Measurements from ENCODE around the gene VGF.
A peak's percentile ranks its signal among the peaks of the same experiment; 100 is the strongest.

VGF gene

DNA sequence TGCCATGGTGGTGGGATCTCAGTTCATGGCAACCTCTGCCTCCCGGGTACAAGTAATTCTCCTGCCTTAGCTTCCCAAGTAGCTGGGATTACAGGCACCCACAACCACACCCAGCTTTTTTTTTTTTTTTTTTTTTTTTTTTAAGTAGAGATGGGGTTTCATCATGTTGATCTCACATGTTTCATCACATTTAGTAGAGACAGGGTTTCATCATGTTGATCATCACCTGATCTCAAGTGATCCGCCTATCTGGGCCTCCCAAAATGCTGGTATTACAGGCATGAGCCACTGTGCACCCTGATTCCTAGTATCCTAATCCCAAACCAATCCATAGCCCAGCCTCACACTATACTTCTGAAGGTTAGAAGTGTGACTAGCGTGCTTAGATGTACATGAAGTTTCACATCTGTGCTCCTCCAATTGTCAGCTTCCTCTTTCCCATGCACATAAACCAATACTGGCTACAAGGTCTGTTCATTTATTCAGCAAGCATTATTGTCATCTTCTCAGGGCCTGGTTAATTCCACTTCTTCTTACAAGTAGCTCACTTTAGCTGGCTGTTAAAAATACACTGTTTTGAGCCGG, 21.6 kb upstream of the VGF start:
- no peak overlapping the region for H3K4me3 ChIP-seq (ENCODE audit: low read length)
- no peak for DNase-seq (ENCODE audit: low read depth, low spot score)

DNA sequence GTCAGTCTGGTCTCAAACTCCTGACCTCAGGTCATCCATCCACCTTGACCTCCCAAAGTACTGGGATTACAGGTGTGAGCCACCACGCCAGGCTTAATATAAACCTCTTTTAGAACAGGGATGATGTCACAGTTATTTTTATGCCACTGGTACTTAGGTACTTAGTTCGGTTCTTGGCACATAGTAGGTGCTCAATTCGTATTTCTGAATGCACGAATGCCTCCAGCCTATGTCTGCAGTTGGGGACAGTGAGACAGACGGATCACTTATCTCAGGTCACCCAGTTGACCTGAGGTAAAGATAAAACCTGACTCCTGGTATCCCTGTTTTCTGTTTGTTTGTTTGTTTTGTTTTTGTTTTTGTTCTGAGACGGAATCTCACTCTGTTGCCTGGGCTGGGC, 20.8 kb upstream of the VGF start:
- no peak for DNase-seq (ENCODE audit: low read depth, low spot score)
- H3K4me3 ChIP-seq (ENCODE audit: low read length): no peak overlapping the region

DNA sequence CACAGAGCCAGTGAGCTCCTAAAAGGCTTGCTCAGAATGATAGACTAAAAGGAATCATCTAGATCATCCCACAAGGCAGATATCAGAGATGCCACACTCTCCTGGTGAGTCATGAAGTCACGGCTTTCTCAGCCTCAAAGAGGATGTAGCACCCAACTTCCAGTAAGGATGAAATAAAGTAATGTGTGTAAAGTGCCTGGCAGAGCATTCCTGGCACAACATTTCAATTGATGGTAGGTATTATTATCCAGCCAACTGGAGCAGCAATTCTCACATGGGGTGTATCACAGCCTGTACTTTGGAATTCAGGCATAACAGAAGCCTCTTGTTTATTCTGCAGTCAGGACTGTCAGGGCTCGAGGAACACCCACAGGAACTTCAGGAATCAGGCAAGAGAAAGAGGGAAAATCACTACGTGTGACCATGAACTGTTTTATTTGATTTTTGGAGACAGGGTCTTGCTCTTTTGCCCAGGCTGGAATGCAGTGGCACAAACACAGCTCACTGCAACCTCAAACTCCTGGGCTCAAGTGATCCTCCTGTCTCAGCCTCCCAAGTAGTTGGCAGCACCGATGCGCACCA, 20.0 kb upstream of the VGF start:
- DNase-seq (ENCODE audit: low read depth, low spot score): no peak
- no peak overlapping the region for H3K4me3 ChIP-seq (ENCODE audit: low read length)

DNA sequence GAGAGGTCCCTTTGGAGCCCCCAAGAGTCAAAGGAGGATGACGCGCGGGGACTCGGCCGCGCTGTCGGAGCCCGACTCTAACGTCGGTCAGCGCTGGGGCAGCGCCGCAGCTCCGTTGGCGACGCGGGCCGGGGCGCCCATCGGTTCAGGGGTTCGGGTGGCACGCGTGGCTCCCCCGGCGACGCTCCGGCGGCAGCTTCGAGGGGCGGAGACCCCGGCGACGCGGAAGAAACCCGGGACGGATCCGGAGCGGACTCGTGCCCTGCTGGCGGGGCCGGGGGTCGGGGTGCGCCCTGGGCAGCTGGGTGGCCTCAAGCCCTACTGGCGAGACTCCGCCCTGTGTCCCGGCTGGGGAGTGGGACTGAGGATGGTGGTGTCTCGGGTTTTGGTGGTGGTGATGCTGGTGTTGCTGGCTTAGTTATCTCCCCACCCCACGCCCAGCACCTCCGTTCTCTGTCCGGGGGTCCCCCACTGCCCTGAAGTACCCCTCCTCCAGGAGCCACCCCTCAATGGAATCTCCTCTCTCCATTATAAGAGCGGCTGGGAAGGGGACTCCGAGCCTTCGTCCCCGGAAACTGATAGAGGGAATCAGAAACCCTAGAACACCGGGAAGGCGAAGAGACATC, 14.9 kb upstream of the VGF start, which contains the start of gene NAT16:
TSS of gene NAT16 (minus strand) at position 164 of the 626 bp plus-strand sequence. CDS start 5,486 bp downstream, outside the sequence.
- DNase-seq (ENCODE audit: low read depth, low spot score): no peak
- no peak within 1 kb of the TSS for H3K4me3 ChIP-seq (ENCODE audit: low read length)

DNA sequence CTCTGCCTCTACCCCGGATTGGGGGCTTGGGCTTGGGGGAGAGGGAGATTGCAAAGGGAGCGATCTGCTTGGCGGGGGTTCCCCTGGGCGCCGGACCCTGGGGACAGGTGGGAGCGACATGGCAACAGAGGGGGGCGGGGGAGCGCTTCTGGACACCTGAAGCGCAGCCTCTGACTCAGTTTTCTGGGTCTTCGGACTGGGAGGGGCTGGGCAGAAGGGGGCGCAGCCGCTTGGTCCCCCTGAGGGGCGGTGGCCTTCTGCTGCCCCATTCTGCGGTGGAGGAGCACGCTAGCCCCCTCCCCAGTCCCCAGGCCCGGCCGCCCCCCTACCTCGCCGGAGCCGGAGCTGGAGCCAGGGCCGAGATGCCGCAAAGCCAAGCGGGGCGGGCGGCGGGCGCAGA, 14.3 kb upstream of the VGF start:
- H3K4me3 ChIP-seq (ENCODE audit: low read length): no peak overlapping the region
- DNase-seq (ENCODE audit: low read depth, low spot score): no peak

DNA sequence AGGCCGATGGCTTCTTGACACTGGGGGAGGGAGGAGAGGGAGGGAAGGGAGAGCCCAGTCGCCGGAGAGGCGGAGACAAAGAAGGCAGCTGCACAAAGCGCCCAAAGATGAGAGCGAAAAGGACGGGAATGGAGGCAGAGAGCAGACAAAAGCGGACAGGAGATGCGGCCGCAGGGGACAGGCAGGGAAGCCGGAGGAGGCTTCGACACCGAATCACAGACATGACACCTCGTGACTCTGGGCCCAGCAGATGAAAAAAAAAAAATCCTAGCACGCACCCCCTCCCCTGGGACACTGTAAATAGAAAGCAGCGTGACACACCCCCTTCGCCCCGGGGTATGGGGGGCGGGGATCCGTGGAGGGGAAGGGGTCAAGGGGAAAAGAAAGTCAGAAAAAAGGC, 13.7 kb upstream of the VGF start:
- no peak for DNase-seq (ENCODE audit: low read depth, low spot score)
- H3K4me3 ChIP-seq (ENCODE audit: low read length): no peak overlapping the region

DNA sequence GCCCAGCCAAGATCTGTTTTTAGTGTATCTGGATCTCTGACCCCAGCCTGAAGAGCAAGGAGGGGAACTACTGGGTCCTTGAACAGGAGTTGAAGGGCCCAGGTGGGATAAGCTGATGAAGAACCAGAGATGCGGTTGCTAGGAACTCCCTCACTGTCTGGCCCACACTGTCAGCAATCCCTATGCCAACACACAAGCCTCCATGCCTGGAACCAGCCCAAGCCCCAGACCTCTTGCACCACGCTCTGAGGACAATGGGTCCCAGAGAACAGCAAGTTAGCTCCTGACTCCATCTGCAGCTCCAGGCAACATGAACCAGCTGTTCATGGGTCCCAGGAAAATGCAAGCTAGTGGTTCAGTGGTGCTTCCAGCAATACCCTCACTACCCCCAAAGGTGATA, 12.3 kb upstream of the VGF start:
- no peak overlapping the region for H3K4me3 ChIP-seq (ENCODE audit: low read length)
- no peak for DNase-seq (ENCODE audit: low read depth, low spot score)

DNA sequence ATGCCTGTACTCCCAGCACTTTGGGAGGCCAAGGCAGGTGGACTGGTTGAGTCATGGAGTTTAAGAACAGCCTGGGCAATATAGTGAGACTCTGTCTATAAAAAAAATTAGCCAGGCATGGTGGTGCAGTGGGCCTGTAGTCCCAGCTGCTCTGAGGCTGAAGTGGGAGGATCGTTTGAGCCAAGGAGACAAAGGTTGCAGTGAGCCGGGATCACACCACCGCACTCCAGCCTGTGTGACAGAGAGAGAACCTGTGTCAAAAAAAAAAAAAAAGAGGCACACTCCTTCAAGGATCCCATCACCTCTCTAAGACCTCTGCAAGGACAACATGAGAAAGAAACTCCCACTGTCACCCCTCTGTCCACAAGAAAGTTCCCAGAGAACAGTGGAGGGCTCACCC, 10.3 kb upstream of the VGF start:
- no peak for DNase-seq (ENCODE audit: low read depth, low spot score)
- H3K4me3 ChIP-seq (ENCODE audit: low read length): no peak overlapping the region

DNA sequence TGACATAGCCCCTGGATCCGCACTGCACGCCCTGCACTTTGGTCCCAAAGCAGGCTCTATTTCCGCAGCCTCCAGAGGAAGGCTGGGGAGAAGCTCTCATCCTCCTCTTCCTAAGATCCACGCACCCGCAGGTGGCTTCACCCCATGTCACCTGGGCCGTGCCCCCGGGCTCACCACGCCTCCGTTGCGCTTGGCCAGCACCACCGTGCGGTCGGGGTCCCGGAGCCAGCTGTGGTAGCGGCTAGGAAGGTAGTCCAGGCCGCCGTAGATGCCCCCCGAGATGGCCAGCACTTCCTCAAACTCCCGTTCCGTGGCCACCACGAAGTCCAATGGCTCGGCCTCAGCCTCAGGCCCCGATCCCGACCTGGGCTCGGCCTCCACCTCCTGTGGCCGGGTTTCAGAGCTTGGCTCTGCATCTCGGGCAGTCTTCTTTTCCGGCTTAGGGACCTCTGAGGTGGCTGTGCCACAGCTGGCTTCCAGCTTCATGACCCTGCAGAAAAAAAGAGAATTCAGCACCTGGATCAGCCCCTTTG, 9.0 kb upstream of the VGF start:
- DNase-seq (ENCODE audit: low read depth, low spot score): no peak
- H3K4me3 ChIP-seq (ENCODE audit: low read length): no peak overlapping the region

DNA sequence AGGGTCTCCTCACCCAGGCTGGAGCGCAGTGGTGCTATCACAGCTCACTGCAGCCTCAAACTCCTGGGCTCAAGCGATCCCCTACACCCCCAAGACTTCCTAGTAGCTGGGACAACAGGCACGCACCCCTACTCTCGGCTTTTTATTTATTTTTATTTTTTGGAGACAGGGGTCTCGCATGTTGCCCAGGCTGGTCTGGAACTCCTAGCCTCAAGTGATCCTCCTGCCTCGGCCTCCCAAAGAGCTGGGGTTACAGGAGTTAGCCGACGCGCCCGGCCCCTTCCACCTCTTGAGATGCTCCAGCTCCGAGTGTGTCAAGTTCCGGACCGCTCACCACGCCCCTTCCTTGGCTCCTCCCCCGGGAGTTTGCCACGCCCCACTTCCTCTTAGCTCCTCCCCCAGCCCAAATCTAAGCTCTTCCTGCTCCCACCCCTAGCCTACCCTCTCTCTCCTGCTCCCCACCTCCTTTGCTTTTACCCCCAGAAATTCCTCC, 8.4 kb upstream of the VGF start:
- DNase-seq (ENCODE audit: low read depth, low spot score): no peak
- H3K4me3 ChIP-seq (ENCODE audit: low read length): no peak overlapping the region

DNA sequence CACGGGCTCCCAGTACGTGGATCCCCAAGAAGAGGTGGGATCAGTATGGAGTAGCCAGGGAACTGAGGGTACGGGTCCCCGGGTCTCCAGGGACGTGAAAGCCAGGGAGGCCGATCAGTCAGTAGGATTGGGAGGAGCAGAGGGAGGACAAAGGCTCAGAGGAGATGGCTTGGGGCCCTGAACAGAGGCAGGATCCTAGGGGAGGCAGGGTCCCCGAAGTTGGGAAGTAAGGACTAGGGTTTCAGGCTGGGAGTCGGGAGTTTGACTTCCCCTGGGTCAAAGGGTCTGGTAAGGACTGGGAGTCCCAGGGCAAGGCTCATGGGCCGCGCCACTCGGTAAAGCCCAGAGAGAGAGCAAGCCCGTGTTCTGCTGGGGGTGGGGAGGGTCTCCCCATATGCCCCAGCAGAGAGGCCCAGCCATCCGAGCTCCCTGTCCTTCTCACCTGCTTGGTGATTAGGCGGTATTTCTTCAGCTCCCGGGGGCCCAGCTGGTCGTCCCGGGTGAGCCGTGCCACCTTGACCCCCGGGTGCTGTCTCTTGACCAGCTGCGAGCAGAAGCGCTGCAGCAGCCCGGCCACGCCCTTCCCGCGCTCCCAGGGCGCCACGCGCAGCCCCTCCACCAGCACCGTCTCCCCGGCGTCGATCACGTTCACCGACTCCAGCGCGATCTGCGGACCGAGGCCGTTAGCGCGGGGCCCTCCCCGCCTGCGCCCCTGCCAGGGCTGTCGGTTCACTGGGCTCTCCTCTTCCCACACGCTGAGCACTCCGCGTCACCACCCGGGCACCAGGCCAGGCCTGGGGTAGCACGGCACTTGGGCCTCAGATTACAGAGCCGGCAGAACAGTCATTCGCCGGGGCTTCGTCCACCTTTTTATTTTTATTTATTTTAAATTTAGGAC, 7.7 kb upstream of the VGF start:
- H3K4me3 ChIP-seq (ENCODE audit: low read length): no peak overlapping the region
- DNase-seq (ENCODE audit: low read depth, low spot score): no peak

DNA sequence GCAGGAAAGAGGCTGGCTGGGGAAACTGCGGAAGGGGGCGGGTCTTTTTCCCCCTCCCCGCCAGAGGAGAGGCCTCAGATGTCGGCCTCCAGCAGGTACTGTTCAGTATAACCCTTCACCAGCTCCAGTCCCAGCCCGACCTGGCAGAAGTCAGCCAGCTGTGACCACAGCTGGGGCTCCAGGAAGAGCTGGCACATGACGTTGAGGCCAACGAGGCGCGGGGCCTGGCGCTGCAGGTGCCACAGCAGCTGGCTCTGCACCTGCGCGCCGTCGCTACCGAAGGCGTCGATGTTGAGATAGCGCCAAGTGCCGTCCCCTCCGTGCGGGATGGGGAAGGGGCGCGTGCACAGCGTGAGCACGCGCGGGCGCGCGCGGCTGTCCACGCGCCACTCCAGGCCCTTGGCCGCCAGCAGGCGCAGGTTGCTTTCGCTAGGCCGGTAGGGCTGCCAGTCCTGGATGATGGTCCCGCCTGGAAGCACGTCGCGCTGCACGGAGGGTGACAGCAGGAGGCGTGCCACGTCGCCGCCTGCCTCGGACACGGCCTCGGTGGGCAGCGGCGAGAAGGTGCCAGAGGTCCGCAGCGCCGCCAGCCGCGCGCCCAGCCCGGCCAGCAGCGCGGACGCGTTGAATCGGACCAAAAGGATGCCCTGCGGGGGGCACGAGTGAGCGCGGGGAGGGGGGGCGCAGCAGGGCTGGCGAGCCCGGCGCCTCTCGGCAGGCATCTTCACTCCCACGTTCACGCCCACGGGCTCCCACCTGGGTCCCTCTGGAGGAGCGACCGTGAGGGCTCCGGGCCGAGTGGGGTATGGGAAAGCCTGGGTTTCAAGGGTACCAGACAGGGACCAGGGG, 6.9 kb upstream of the VGF start:
- DNase-seq (ENCODE audit: low read depth, low spot score): no peak
- H3K4me3 ChIP-seq (ENCODE audit: low read length): no peak overlapping the region

DNA sequence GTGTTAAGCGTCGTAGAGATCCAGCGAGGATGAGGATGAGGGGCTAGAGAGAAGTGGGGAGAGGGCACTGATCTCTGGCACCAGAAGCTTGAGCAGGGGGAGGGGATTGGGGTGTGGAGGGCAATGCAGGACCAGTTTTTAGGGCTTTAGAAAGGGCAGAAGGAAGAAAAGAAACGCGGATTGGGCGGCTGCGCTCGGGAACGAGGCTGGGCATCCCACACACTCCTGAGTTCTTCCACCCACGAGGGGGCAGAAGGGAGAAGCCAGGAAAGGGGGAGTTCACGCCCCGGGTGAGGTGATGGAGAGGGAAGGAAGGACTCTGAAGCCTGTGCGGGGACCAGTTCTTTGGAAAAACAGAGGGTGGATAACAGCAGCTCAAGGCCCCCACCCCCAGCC, 6.1 kb upstream of the VGF start:
- no peak overlapping the region for H3K4me3 ChIP-seq (ENCODE audit: low read length)
- DNase-seq (ENCODE audit: low read depth, low spot score): no peak

DNA sequence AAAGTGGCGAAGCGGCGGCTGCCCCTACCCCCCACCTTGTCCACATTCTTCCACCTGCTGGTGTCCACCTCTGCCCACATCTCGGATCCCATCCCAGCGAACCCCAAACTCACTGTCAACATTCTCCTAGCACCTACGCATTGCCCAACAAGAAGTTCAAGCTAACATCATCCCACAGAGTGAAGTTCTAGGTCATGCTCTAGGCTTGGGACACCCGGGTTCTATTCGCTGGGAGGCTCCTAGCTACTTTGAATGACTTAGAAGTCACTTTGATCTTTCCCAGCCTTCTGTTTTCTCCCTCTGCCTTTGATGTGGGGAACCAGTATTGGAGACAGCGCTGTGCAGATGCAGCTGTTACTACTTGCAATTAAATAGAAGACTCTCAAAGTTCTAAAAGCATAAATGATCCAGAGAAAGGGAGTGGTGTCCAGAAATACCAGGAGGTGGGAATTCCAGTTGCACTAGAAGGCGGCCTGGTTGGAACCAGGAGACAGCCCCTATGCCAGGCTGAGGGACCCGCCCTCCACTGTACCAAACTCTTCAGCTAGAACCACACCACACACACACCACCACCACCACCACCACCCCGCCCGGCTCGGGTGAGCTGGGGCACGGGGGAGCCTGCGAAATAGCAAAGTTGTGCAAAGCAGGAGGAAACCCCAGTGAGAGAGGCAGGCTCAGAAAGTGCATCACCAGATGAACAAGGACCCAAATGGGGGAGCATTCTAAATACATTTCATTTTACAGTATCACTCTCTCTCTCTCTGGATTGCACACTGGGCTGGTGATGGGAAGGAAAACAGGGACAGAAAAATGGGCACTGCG, 5.5 kb upstream of the VGF start:
- H3K4me3 ChIP-seq (ENCODE audit: low read length): no peak overlapping the region
- peak; percentile 79 for DNase-seq (ENCODE audit: low read depth, low spot score)

DNA sequence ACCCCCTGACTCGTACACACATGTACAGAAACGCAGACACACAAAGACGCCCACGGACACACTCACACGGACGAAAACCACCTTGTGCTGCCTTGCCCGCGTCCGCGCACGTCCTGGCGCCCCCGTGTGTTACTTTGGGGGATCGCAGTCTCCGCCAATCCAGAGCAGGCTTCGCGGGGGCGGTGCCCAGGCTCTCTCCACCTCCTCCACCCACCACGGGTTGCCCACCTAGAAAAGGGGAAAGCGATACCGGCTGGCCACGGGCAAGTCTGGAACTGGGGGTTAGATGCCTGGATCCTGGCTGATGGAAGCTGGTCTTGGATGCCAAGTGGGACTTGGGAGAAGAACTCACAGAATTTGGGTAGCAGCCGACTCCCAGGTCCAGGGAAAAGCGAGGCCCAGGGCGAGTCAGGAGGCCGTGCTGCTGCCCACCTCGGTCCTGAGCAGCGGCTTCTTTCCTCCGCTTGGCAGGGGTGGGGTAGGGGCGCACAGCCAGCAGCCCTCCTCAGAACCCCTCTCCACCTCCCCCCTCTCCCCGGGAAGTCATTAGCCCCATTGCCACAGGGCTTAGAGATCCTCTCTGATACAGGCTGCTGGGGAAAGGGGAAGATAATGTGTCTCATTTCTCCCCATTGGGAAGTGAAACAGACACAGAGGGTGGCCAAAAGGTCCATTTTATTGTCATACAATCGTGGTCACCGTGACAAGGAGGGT, 4.6 kb upstream of the VGF start:
- H3K4me3 ChIP-seq (ENCODE audit: low read length): no peak overlapping the region; the same call in 1 of the 2 replicates
- no peak for DNase-seq (ENCODE audit: low read depth, low spot score)

DNA sequence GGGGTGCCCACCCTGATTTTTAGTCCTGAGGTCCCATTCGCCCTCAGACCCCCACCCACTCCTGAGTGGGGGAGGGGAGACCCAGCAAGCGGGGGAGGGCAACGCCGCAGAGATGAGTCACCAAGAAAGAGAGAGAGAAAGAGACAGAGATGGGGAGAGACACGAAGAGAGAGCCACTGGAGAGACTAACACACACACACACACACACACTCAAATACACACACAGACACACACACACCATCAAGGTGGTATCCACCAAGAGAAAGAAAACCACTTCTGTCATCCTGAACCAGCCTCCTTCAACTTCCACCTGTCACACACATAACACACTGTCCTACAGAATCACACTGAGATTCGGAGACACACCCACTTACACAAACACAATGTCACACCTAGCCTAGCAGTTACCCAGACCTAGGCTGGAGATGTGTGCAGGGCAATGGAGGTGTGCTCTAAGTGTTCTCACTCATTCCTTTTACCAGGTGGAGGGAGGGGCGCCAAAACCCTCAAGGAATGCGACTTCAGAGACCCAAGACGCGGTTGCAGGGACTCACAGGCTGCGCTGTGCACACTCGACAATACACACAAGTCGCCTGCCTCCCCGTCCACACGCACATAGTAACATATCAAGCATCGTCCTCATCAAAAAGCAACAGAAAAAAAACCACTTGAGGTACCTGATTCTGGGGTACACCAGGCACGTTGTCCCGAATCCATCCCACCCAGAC, 3.9 kb upstream of the VGF start:
- no peak overlapping the region; the same call in 1 of the 2 replicates for H3K4me3 ChIP-seq (ENCODE audit: low read length)
- DNase-seq (ENCODE audit: low read depth, low spot score): no peak

Measured in Jurkat, Clone E6-1 (cell line).